Measurements from ENCODE around the gene CATSPERB. TPM values are rescaled to one million over a fixed set of nuclear protein-coding genes. Genes with fewer than 3 reads are reported as not detected.

Gene CATSPERB
- total and polyA plus RNA-seq, 2 experiments from 2014 or later, result 0.27 to 0.38 TPM

- TF ChIP-seq POLR2AphosphoS5 (IDR thresholded peaks at IDR 0.05; ENCODE audit: low read depth), result no peak
- TF ChIP-seq EZH2phosphoT487 (IDR thresholded peaks at IDR 0.05; ENCODE audit: unreplicated experiment), result no peak
- TF ChIP-seq STAT1 (IDR thresholded peaks at IDR 0.05; ENCODE audit: unreplicated experiment), result no peak
- TF ChIP-seq, protein P1, sequence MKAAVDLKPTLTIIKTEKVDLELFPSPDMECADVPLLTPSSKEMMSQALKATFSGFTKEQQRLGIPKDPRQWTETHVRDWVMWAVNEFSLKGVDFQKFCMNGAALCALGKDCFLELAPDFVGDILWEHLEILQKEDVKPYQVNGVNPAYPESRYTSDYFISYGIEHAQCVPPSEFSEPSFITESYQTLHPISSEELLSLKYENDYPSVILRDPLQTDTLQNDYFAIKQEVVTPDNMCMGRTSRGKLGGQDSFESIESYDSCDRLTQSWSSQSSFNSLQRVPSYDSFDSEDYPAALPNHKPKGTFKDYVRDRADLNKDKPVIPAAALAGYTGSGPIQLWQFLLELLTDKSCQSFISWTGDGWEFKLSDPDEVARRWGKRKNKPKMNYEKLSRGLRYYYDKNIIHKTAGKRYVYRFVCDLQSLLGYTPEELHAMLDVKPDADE (IDR thresholded peaks at IDR 0.05), result no peak
- TF ChIP-seq CREB1 (CRISPR knock-in tag; IDR thresholded peaks at IDR 0.05; ENCODE audit: low read depth), result no peak
- TF ChIP-seq, protein P2, sequence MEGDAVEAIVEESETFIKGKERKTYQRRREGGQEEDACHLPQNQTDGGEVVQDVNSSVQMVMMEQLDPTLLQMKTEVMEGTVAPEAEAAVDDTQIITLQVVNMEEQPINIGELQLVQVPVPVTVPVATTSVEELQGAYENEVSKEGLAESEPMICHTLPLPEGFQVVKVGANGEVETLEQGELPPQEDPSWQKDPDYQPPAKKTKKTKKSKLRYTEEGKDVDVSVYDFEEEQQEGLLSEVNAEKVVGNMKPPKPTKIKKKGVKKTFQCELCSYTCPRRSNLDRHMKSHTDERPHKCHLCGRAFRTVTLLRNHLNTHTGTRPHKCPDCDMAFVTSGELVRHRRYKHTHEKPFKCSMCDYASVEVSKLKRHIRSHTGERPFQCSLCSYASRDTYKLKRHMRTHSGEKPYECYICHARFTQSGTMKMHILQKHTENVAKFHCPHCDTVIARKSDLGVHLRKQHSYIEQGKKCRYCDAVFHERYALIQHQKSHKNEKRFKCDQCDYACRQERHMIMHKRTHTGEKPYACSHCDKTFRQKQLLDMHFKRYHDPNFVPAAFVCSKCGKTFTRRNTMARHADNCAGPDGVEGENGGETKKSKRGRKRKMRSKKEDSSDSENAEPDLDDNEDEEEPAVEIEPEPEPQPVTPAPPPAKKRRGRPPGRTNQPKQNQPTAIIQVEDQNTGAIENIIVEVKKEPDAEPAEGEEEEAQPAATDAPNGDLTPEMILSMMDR (conservative IDR thresholded peaks at IDR 0.05; ENCODE audit: low read depth in 2 of 2), result no peak
These were observed 4.8 kb downstream of the CATSPERB start (continued) for GRCh38 chr14:91727121-91727520.

GRCh38 chr14:91723501-91723900 is 8.4 kb downstream of the CATSPERB start:
- Histone ChIP-seq H4K20me1 (replicated peaks; ENCODE audit: insufficient read depth) (no peaks in the 10 kb centered on the region), H3F3A (replicated peaks; ENCODE audit: low read depth) (no peaks in the 10 kb centered on the region), H3K9me2 (ENCODE audit: insufficient read depth) (no peaks in the 10 kb centered on the region), H3K27me3 (ENCODE audit: insufficient read depth) (no peaks in the 10 kb centered on the region), H3K4me2 (no peak overlapping the region), H3K4me1 (ENCODE audit: insufficient read depth) (no peaks in the 10 kb centered on the region), H3K36me3 (ENCODE audit: insufficient read depth) (no peaks in the 10 kb centered on the region), H3K27ac (ENCODE audit: low read depth) (no peak overlapping the region), H2AFZ (no peak overlapping the region), H3K79me2 (replicated peaks; ENCODE audit: insufficient read depth) (no peaks in the 10 kb centered on the region), H3K4me3 (no peak overlapping the region)
- DNase-seq (ENCODE audit: low spot score) (no peak), ATAC-seq (no peak)
- Mint-ChIP-seq H3K9me3 (no peaks in the 10 kb centered on the region), H3K27ac (no peak overlapping the region), H3K4me3 (no peak overlapping the region), H3K36me3 (ENCODE audit: low read depth) (no peaks in the 10 kb centered on the region), H3K27me3 (ENCODE audit: insufficient read depth, low read depth, poor library complexity) (no peaks in the 10 kb centered on the region), H3K4me1 (no peaks in the 10 kb centered on the region)
- TF ChIP-seq JUNB (IDR thresholded peaks at IDR 0.05; ENCODE audit: unreplicated experiment) (no peak), CREB1 (CRISPR knock-in tag; IDR thresholded peaks at IDR 0.05; ENCODE audit: low read depth) (no peak), EZH2phosphoT487 (IDR thresholded peaks at IDR 0.05; ENCODE audit: unreplicated experiment) (no peak), ZNF114 (CRISPR knock-in tag; IDR thresholded peaks at IDR 0.05) (no peak), NANOG (IDR thresholded peaks at IDR 0.05; ENCODE audit: borderline replicate concordance) (no peak)
- TF ChIP-seq, protein P1 (IDR thresholded peaks at IDR 0.05), result no peak
- TF ChIP-seq, protein P2 (conservative IDR thresholded peaks at IDR 0.05; ENCODE audit: low read depth in 2 of 2), result no peak

All from GM23338 (cell line).